NCI-H2196 (cell line): ENCODE results near the gene SLAMF9.
A peak's percentile ranks its signal among the peaks of the same experiment; 100 is the strongest.

Experiments used
- DNase-seq: peaks from one replicate; lab custom pipeline; 2025; ENCODE audit not compliant: unreplicated experiment; lab: John Stamatoyannopoulos, UW

SLAMF9 gene

DNA sequence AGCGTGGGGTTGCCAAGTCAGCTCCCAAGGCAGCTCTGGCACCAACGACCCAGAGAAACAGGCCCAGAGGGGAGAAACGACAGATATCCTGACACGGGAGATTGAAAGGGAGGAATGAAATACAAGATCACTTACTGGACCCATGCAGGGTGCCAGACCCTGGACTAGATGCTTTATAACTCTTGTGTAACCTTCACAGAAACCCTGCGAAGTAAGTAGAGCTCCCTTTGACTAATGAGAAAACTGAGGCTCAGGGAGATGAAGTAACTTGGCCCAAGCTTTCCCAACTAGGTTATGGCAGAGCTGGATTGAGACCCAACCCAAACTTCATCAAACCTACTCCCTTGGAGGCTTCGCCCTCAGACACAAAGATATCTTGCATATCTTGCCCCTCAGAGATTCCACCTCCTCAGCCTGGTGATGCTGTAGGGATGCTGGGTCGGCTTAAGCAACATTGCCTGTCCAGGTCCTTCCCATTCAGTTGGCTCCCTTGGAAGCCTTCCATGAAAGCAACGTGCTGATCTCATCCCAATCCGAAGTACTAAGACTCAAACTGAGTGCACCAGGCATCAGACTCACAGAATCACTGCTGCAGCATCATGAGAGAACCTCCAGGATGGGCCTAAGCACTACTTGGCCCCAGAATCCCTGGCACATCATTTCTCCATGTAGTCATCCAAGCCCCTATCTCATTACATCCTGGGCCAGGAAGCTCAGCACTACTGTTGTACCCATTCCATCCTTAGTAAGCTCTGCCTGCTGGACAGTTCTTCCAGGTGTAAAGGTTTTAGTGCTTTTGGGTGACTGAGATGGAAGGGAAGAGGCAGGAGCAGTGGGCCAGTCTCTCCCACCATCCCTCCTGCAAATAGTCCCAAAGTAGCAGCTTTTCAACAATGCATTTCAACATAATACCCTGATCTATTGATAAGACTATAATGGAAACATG is 7.5 kb downstream of the SLAMF9 start:
- DNase-seq, result no peak

DNA sequence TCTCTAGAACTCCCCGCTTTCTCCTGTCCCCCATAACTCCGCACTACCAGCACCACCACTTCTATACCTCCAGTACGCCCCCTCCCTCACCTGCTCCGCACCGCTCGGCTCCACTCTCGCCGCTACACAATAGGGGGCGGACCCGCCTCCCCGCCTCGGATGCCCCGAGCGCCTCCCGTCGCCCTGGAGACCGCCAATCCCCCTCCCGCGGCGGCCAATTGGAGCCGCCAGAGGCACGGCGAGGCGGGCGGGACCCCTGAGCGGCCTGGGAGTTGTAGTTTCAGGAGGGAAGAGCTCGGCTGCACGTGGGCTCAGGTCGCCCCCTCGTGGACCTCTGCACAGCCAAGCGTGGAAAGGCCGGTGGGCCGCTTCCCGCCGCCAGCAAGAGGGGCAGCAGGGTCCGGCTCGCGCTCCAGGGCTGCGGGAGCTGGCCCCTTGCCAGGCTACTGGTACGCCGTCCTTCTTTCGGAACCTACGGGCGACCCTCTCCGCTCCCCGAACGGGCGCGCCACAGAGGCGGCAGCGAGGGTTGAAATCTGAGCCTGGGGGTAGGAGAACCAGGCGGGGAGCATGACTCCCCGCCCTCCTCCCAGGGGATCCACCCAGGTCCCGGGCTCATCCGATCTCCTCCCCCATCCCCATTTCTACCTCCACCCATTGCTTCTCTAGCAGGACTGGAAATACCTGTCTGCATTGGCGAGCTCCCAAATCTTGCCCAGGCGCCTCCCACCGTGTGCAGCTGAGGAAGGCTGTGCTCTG is 8.4 kb downstream of the SLAMF9 start, which contains the start of gene IGSF9:
Gene IGSF9, minus strand, starts transcription at position 131 of the 759 bp plus-strand sequence. CDS start 2,159 bp downstream, outside the sequence.
- peak; percentile 86 for DNase-seq

DNA sequence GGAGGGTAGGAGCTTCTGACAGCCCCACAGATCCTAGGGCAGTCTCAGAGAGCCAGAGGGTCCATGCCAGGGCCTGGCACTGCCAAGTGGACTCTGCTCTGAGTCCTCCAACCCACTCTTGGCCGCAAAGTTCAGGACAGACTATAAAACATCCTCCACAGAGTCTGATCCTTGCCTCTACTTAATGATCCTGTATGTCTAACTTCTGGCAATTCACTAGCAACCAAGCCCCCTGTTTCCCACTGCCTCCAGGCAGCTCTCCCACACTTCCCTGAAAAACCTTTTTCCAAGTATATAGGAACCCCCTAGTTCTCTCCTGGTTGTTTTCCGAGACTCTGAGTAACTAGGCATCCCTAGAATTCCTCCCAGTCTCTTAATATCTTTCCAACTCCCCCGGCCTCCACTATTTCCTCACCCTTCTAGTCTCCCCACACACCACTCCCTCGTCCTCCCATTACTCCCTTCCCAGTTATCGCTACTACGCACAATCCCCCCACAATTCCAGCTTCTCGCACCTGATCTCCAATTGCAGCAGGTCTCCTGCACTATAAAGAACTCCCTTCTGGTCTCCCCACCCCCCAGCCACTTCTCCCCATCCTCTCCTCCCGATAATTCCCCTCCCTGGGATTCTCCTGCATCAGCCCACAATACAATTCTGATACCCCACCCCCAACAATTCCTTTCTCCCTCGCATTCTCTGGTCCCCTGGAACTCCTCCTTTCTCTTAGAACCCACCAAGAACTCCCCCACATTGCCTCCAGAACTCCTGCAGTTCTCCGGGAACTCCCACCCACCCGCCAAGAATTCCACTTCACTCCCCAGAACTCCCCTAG is 9.2 kb downstream of the SLAMF9 start:
- DNase-seq, result no peak

DNA sequence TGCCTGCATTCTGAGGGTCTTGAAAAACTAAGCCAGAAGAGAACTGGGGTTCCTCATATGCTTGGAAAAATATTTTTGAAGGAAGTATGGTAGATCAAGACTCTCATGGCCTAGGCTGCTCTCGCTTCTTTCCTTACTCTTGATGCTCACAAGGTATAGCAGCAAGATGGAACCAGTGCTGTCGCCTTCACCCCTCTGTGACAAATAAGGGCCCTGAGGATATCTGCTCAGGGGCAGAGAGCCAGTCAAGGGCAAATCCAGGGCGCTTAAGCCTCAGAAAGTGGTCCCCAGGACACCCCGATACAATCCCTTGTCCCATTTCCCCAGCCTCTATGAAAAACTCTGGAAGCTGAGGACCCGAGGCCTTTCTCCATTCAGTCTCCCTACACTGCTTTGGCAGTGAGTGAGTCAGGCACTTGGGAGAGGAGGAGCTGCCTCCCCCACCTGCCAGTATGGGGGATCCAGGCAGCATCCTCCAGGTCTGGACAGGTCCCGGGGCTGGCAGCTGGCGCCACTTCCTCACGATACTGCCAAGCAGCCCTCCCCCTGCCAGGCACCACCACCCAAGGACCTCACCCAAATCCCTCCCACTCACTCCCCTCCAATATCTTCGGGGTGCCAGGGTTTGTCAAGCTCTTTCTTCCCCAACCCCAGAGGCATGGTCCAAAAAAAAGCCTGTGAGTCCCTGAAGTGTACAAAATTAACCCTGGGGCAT is 10.0 kb downstream of the SLAMF9 start:
- no peak for DNase-seq

DNA sequence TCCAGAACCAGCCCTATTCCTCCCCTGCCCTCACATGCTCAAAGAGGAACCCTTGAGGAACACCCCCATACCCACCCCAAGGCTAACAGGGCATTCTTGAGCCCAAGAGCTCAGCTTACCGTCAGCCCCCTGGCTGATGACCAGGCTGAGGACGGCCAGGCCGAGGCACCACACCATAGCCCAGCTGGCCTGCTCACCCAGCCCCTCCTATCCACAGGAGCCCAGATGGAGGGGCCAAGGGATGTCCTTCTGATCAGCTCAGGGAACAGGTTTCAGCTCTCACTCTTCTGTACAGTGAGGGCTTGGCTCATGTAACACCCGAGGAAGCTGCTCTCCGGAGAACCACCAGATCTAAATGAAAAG is 10.8 kb downstream of the SLAMF9 start:
- no peak for DNase-seq

- no peak for DNase-seq
Measured at GRCh38 chr1:159942632-159943277, 11.3 kb downstream of the SLAMF9 start.

- no peak for DNase-seq
Measured at GRCh38 chr1:159941591-159942560, 12.2 kb downstream of the SLAMF9 start.

GRCh38 chr1:159941141-159941540 is 12.9 kb downstream of the SLAMF9 start:
- DNase-seq, result no peak

DNA sequence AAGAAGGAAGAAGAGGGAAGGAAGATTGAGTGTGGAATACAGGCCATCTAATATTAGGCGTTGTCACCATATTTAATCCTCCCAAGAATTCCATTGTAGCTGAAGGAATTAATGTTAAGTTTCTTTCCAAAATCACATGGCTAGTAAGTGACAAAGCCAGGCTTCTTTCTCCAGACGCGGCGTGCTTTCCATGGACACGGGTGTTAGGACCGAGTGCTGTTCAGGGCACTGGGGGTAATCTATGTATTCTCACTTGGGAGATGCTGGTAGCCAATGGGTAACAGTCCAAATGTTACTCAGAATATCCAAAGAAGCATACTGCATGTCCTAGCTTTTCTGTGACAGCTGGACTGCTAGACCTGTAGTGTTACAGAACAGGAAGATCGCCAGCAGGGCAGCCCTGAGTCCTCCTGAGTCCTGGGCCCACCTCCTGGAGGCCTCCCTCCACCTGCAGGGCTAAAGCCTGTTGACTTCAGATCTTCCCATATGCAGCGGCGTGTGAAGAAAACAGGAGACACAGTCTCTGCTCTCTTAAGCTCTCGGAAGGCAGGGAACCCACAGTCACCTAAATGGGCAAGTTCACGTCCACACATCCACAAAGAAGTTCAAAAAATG is 13.9 kb downstream of the SLAMF9 start:
- DNase-seq, result no peak

DNA sequence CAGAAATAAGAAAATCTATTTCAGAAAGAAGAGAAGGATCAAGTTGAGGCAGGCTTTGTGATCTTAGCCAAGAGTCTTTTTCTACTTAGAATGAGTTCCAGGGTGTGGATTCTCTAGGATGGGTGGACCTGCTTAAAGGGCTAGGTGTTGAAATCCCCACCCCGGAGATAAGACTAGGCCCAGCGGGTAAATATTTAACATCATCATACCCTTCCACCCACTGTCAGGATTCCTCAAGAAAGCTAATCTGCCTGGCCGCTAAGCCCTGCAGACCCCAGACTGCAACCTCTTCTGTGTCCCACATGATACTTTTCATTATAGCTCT is 14.4 kb downstream of the SLAMF9 start:
- DNase-seq, result no peak

- no peak for DNase-seq
Measured at GRCh38 chr1:159938905-159939677, 14.9 kb downstream of the SLAMF9 start.

DNA sequence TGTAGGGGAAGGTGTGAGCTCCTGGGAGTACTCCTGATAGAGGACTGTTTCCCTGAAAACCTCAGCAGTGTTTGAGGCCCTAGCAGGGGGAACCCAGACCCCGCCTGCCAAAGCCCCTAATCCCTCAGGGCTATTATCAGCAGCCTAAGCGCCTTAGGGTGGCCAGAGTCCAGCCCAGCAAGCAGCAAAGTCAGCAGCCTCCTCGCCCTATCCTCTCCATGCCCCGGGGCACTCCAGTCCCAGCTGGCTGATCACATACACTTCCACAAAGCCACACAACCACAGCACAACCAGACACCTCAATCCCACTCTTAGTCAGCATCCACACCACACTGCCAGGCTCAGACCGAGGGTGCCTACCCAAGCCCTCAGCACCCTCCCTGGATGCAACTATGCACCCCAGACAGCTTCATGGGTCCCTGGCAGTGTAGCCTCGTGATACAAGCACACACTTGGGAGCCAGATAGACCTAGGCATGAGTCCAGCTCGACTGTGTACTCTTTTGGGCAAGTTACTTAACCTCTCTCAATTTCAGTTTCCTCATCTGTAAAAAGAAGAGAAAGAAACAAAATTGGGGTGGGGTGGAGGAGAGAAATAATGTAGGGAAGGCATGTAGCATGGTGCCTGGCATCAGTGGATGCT is 15.7 kb downstream of the SLAMF9 start:
- no peak for DNase-seq

GRCh38 chr1:159937054-159937750 is 16.8 kb downstream of the SLAMF9 start:
- no peak for DNase-seq

GRCh38 chr1:159936273-159936904 is 17.6 kb downstream of the SLAMF9 start:
- DNase-seq, result peak; percentile 83

- no peak for DNase-seq
Measured at GRCh38 chr1:159935719-159936272, 18.2 kb downstream of the SLAMF9 start.

GRCh38 chr1:159935305-159935704 is 18.7 kb downstream of the SLAMF9 start:
- no peak for DNase-seq
